SK-N-SH (cell line): ENCODE data around the gene ERI3. TPM values are rescaled to one million over a fixed set of nuclear protein-coding genes. Genes with fewer than 3 reads are reported as not detected.

Experiments
- CTCF ChIA-PET: fragments of 300-600, 350-600 bp; formaldehyde crosslinking; extraction: SDS; loops from one replicate; lab custom pipeline; 2021; lab: Yijun Ruan, JAX
- POLR2A ChIA-PET: fragments of 350-600 bp; sonication (Branson Sonifier 250); formaldehyde crosslinking; extraction: SDS; loops from one replicate; lab custom pipeline; 2020; ENCODE audit warnings: antibody characterized with exemption, inconsistent platforms; lab: Yijun Ruan, JAX
- DNase-seq: peaks from one replicate; pipeline ENCODE4 v3.0.0; 2012
- H2AFZ ChIP-seq: fragments of 200-600 bp; sonication (generic); 2 replicates; pipeline ENCODE4 v1.8.1; 2016; ENCODE audit warnings: antibody characterized with exemption, mild to moderate bottlenecking, low read depth
- H3F3A ChIP-seq: fragments of 200-600 bp; sonication (generic); replicated peaks from 2 replicates; pipeline ENCODE3; 2016; ENCODE audit warnings: antibody characterized with exemption, mild to moderate bottlenecking; ENCODE audit not compliant: insufficient read depth
- H3K27ac ChIP-seq, 2 experiments: fragments of 200-500 bp in 1 of 2; fragments of 200-600 bp in 1 of 2; sonication (Bioruptor generic) in 1 of 2; sonication (generic), shearing (Covaris generic) in 1 of 2; 2 replicates each; pipeline versions ENCODE4 v1.5.1 to v1.6.1; 2014 to 2016; ENCODE audit warnings: low read depth in 2 of 2, inconsistent platforms in 1 of 2, low read length in 1 of 2, mild to moderate bottlenecking in 1 of 2, mixed read lengths in 1 of 2
- H3K27me3 ChIP-seq: fragments of 200-600 bp; sonication (generic), shearing (Covaris generic); 2 replicates; pipeline ENCODE4 v1.6.1; 2016; ENCODE audit warnings: mixed run types; ENCODE audit not compliant: insufficient read depth
- H3K36me3 ChIP-seq, 2 experiments: fragments of 200-500 bp in 1 of 2; fragments of 200-600 bp in 1 of 2; sonication (Bioruptor generic) in 1 of 2; sonication (generic) in 1 of 2; replicated peaks in 1 of 2; 2 replicates each; pipeline versions ENCODE3 to v1.5.1; 2014 to 2016; ENCODE audit warnings: low read length in 1 of 2, mild to moderate bottlenecking in 1 of 2; ENCODE audit not compliant: insufficient read depth in 2 of 2, control insufficient read depth in 1 of 2
- H3K4me1 ChIP-seq, 2 experiments: fragments of 200-500 bp in 1 of 2; fragments of 200-600 bp in 1 of 2; sonication (Bioruptor generic) in 1 of 2; sonication (generic), shearing (Covaris generic) in 1 of 2; 2 replicates each; pipeline versions ENCODE4 v1.5.1 to v1.6.1; 2014 to 2016; ENCODE audit warnings: low read depth in 1 of 2, low read length in 1 of 2, mixed run types in 1 of 2; ENCODE audit not compliant: insufficient read depth in 2 of 2, control insufficient read depth in 1 of 2
- H3K4me2 ChIP-seq: fragments of 200-600 bp; sonication (generic), shearing (Covaris generic); 2 replicates; pipeline ENCODE4 v1.6.1; 2017; ENCODE audit warnings: mixed run types
- H3K4me3 ChIP-seq, 2 experiments: fragments of 200-500 bp in 1 of 2; fragments of 200-600 bp in 1 of 2; sonication (Bioruptor generic) in 1 of 2; sonication (generic), shearing (Covaris generic) in 1 of 2; 2 replicates each; pipeline versions ENCODE4 v1.5.1 to v1.8.1; 2014 to 2016; ENCODE audit warnings: low read depth in 2 of 2, inconsistent platforms in 1 of 2, low read length in 1 of 2, mild to moderate bottlenecking in 1 of 2, mixed read lengths in 1 of 2, moderate library complexity in 1 of 2
- H3K79me2 ChIP-seq: fragments of 200-600 bp; sonication (generic); 2 replicates; pipeline ENCODE4 v1.8.1; 2017; ENCODE audit warnings: mild to moderate bottlenecking; ENCODE audit not compliant: insufficient read depth
- H3K9ac ChIP-seq: fragments of 200-600 bp; sonication (generic); 2 replicates; pipeline ENCODE4 v1.6.1; 2017; ENCODE audit warnings: mixed run types
- H3K9me2 ChIP-seq: fragments of 200-600 bp; sonication (generic); 2 replicates; pipeline ENCODE4 v1.6.1; 2017; ENCODE audit warnings: mixed run types
- H3K9me3 ChIP-seq: fragments of 200-600 bp; sonication (generic); 2 replicates; pipeline ENCODE4 v1.6.1; 2017; ENCODE audit warnings: mixed run types, mild to moderate bottlenecking, moderate library complexity
- H4K20me1 ChIP-seq: fragments of 200-600 bp; sonication (generic); 2 replicates; pipeline ENCODE4 v1.6.1; 2017; ENCODE audit warnings: mild to moderate bottlenecking, mixed run types; ENCODE audit not compliant: insufficient read depth
- ELF1 ChIP-seq: IDR thresholded peaks from 2 replicates; pipeline ENCODE4 v1.4.0; 2012
- EP300 ChIP-seq, 2 experiments: IDR thresholded peaks; 2 replicates each; pipeline versions ENCODE4 v1.4.0 to v1.6.1; 2012; ENCODE audit warnings: borderline replicate concordance in 1 of 2, low read depth in 1 of 2, low read length in 1 of 2
- EZH2phosphoT487 ChIP-seq: fragments of 200-600 bp; sonication (generic); IDR thresholded peaks from 2 replicates; pipeline ENCODE4 v1.6.1; 2017; ENCODE audit warnings: low read depth, mixed run types, mild to moderate bottlenecking, antibody characterized with exemption, moderate library complexity, borderline replicate concordance
- FOXJ3 ChIP-seq: sonication (generic); formaldehyde crosslinking; IDR thresholded peaks from 2 replicates; pipeline ENCODE4 v1.5.1; 2020; ENCODE audit warnings: mild to moderate bottlenecking, missing genetic modification reagents
- GATA2 ChIP-seq: sonication (generic); formaldehyde crosslinking; IDR thresholded peaks from 2 replicates; pipeline ENCODE4 v1.5.0; 2020; ENCODE audit warnings: mild to moderate bottlenecking, missing genetic modification reagents
- MEF2A ChIP-seq: IDR thresholded peaks from 2 replicates; pipeline ENCODE4 v1.4.0; 2012; ENCODE audit warnings: low read depth, borderline replicate concordance
- MXI1 ChIP-seq: IDR thresholded peaks from 2 replicates; pipeline ENCODE4 v1.6.1; 2012; ENCODE audit warnings: mild to moderate bottlenecking, low read depth, low read length, improper control_type of control experiment
- NRF1 ChIP-seq: IDR thresholded peaks from 2 replicates; pipeline ENCODE4 v1.6.1; 2012; ENCODE audit warnings: low read depth, mild to moderate bottlenecking, low read length
- POLR2AphosphoS5 ChIP-seq: IDR thresholded peaks from 2 replicates; pipeline ENCODE4 v1.6.1; 2012; ENCODE audit warnings: low read depth, low read length
- RAD21 ChIP-seq: IDR thresholded peaks from 2 replicates; pipeline ENCODE4 v1.6.1; 2012; ENCODE audit warnings: mild to moderate bottlenecking, low read length
- RCOR1 ChIP-seq: fragments of 150-350 bp; IDR thresholded peaks from 2 replicates; pipeline ENCODE4 v1.6.1; 2017; ENCODE audit warnings: antibody characterized with exemption, low read length
- RFX5 ChIP-seq: IDR thresholded peaks from 2 replicates; pipeline ENCODE4 v1.6.1; 2012; ENCODE audit warnings: mild to moderate bottlenecking, improper control_type of control experiment, low read length
- RXRA ChIP-seq: IDR thresholded peaks from 2 replicates; pipeline ENCODE4 v1.4.0; 2012; ENCODE audit warnings: low read depth, mild to moderate bottlenecking, borderline replicate concordance
- SMC3 ChIP-seq: IDR thresholded peaks from 2 replicates; pipeline ENCODE4 v1.6.1; 2012; ENCODE audit warnings: low read depth, low read length, improper control_type of control experiment
- TAF1 ChIP-seq: IDR thresholded peaks from 2 replicates; pipeline ENCODE4 v1.6.1; 2012; ENCODE audit warnings: low read depth, mild to moderate bottlenecking, low read length, moderate library complexity, borderline replicate concordance
- TEAD4 ChIP-seq: IDR thresholded peaks from 2 replicates; pipeline ENCODE4 v1.4.0; 2012; ENCODE audit warnings: mild to moderate bottlenecking, borderline replicate concordance; ENCODE audit not compliant: insufficient read depth
- WGBS: methylation state at CpG from one replicate; pipeline ENCODE4 v1.1.6; 2017; ENCODE audit warnings: low lambda C conversion rate; 5-methylcytosine and 5-hydroxymethylcytosine counted together
- polyA plus RNA-seq, 3 experiments: library from polyadenylated mRNA; depleted of rRNA; stranded (reverse); fragments of >200 nt; gene quantifications; 2 replicates each; pipeline ENCODE4 v1.2.3, GENCODE V29; 2012
- TF ChIP-seq, protein P1 (sequence below): IDR thresholded peaks from 2 replicates; pipeline ENCODE4; 2012
- TF ChIP-seq, protein P2 (sequence below): IDR thresholded peaks from 2 replicates; pipeline ENCODE4 v1.4.0; 2012; ENCODE audit warnings: low read depth
- TF ChIP-seq, protein P3 (sequence below): IDR thresholded peaks from 2 replicates; pipeline ENCODE4 v1.4.0; 2012; ENCODE audit warnings: low read depth, borderline replicate concordance
- TF ChIP-seq, protein P4 (sequence below): fragments of 150-350 bp; IDR thresholded peaks from 2 replicates; pipeline ENCODE4 v1.6.1; 2016; ENCODE audit warnings: mild to moderate bottlenecking, low read depth, low read length
- TF ChIP-seq, protein P5 (sequence below): fragments of 150-350 bp; IDR thresholded peaks from 2 replicates; pipeline ENCODE4 v1.6.1; 2017; ENCODE audit warnings: antibody characterized with exemption, low read length, low read depth, borderline replicate concordance

ERI3 gene
- polyA plus RNA-seq, 1 of the 3 experiments (the other 2 are of a cell fraction), result 60.7 TPM

DNA sequence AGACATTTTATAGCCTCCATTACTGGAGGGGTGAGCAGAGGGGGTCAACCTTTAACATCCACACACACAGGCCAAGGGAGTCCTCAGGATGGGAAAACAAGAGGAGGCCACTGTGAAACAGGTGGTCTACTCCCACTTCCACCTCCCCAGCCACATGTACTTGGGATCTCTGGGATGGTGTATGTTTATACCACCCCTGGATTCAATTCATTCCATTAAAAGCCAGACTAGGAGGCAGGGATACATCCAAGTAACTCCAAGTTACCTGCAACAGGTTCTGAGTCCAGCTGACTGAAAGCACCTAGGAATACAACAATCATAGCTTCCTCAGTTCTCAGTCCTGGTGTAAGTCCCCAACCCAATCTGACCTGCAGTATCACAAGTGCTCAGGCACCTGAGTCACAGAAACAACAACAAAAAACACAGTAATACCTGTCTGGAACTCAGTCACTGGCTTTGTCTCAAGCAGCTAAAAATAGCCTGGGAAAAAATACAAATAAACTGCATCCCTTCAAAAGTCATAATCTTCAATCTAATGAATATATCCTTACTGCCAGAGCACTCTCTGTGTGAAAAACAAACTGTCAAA is 9.8 kb downstream of the ERI3 start:
- H3F3A ChIP-seq, result peaks cover 3% of the 10 kb centered on the region
- no peaks in the 10 kb centered on the region for H3K9me3 ChIP-seq
- DNase-seq, result no peak
- H3K9me2 ChIP-seq, result no peaks in the 10 kb centered on the region
- no peaks in the 10 kb centered on the region for H3K36me3 ChIP-seq
- no peak overlapping the region for H3K4me3 ChIP-seq
- TF ChIP-seq NRF1, result no peak
- no peak for TF ChIP-seq TAF1
- TF ChIP-seq TEAD4, result no peak
- TF ChIP-seq EZH2phosphoT487, result no peak
- TF ChIP-seq SMC3, result no peak
- TF ChIP-seq FOXJ3 (CRISPR knock-in tag), result no peak
- no peak for TF ChIP-seq ELF1
- TF ChIP-seq, protein P1, sequence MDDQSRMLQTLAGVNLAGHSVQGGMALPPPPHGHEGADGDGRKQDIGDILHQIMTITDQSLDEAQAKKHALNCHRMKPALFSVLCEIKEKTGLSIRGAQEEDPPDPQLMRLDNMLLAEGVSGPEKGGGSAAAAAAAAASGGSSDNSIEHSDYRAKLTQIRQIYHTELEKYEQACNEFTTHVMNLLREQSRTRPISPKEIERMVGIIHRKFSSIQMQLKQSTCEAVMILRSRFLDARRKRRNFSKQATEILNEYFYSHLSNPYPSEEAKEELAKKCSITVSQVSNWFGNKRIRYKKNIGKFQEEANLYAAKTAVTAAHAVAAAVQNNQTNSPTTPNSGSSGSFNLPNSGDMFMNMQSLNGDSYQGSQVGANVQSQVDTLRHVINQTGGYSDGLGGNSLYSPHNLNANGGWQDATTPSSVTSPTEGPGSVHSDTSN, result no peak
- peaks cover 41% of the 10 kb centered on the region for H4K20me1 ChIP-seq
- H3K27me3 ChIP-seq, result no peaks in the 10 kb centered on the region
- H3K27ac ChIP-seq, result no peak overlapping the region
- H3K4me2 ChIP-seq, result no peak overlapping the region
- CTCF ChIA-PET, result interaction anchor here (1.4 to 1.8 kb wide), 2 partner anchors 17 to 127 kb away, joined by 4 to 5 read pairs; no protein-coding TSS in a partner anchor
- POLR2A ChIA-PET, result no interaction called here
- H3K79me2 ChIP-seq, result peaks cover 65% of the 10 kb centered on the region
- peaks cover 0 to 2% of the 10 kb centered on the region in 2 experiments; a peak in 1 of 4 replicates for H3K4me1 ChIP-seq
- no peak overlapping the region for H2AFZ ChIP-seq
- H3K9ac ChIP-seq, result no peak overlapping the region

DNA sequence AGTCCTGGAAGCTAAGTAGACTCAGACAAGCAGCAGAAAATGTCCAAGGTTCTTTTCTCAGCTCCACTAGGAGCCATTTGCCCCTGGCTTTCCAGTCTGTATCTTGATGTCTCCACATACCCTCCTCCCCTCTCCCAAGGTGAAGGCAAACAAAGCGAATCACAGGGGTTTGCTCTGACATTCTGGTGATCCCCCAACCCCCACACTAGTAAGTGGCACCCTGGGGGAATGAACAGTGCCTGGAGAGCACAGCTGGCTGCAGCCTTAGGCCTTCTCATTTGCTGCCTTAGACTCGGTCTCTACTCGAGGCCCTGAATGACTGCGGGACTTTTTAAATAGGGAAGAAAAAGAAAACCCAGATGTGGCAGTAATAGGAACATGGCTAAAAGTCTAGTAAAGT is 15.3 kb downstream of the ERI3 start:
- Histone ChIP-seq H3K27me3 (no peaks in the 10 kb centered on the region), H3K9me2 (no peaks in the 10 kb centered on the region), H4K20me1 (peaks cover 14% of the 10 kb centered on the region; the same call in 1 of the 2 replicates), H3K27ac (no peak overlapping the region), H3F3A (no peaks in the 10 kb centered on the region), H2AFZ (no peak overlapping the region), H3K36me3 (peaks cover 22 to 37% of the 10 kb centered on the region in 2 experiments), H3K9me3 (no peaks in the 10 kb centered on the region), H3K4me2 (no peak overlapping the region), H3K9ac (no peak overlapping the region), H3K4me1 (no peaks in the 10 kb centered on the region), H3K4me3 (no peak overlapping the region), H3K79me2 (peaks cover 32% of the 10 kb centered on the region)
- CTCF ChIA-PET, result interaction anchor here (2.2 kb wide), 1 partner anchor 123 kb away, joined by 7 read pairs; no protein-coding TSS in a partner anchor
- POLR2A ChIA-PET, result no interaction called here
- 96% methylated on average over 4 of the region's 4 CpGs for WGBS
- no peak for DNase-seq
- no peak for TF ChIP-seq RFX5
- no peak for TF ChIP-seq ELF1
- TF ChIP-seq MXI1, result no peak
- TF ChIP-seq EP300 (IDR thresholded peaks at IDR 0.05; ENCODE audit: borderline replicate concordance in 1 of 2, low read depth in 1 of 2, low read length in 1 of 2), result no peak
- TF ChIP-seq GATA2, result no peak
- no peak for TF ChIP-seq RAD21
- TF ChIP-seq MEF2A, result no peak
- no peak for TF ChIP-seq SMC3
- TF ChIP-seq RCOR1, result no peak
- no peak for TF ChIP-seq RXRA
- TF ChIP-seq POLR2AphosphoS5, result no peak
- no peak for TF ChIP-seq TAF1
- no peak for TF ChIP-seq NRF1
- TF ChIP-seq, protein P2, sequence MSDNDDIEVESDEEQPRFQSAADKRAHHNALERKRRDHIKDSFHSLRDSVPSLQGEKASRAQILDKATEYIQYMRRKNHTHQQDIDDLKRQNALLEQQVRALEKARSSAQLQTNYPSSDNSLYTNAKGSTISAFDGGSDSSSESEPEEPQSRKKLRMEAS, result no peak
- TF ChIP-seq, protein P3, sequence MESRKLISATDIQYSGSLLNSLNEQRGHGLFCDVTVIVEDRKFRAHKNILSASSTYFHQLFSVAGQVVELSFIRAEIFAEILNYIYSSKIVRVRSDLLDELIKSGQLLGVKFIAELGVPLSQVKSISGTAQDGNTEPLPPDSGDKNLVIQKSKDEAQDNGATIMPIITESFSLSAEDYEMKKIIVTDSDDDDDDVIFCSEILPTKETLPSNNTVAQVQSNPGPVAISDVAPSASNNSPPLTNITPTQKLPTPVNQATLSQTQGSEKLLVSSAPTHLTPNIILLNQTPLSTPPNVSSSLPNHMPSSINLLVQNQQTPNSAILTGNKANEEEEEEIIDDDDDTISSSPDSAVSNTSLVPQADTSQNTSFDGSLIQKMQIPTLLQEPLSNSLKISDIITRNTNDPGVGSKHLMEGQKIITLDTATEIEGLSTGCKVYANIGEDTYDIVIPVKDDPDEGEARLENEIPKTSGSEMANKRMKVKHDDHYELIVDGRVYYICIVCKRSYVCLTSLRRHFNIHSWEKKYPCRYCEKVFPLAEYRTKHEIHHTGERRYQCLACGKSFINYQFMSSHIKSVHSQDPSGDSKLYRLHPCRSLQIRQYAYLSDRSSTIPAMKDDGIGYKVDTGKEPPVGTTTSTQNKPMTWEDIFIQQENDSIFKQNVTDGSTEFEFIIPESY, result no peak
- TF ChIP-seq, protein P4, sequence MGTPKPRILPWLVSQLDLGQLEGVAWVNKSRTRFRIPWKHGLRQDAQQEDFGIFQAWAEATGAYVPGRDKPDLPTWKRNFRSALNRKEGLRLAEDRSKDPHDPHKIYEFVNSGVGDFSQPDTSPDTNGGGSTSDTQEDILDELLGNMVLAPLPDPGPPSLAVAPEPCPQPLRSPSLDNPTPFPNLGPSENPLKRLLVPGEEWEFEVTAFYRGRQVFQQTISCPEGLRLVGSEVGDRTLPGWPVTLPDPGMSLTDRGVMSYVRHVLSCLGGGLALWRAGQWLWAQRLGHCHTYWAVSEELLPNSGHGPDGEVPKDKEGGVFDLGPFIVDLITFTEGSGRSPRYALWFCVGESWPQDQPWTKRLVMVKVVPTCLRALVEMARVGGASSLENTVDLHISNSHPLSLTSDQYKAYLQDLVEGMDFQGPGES, result no peak
- TF ChIP-seq, protein P5, sequence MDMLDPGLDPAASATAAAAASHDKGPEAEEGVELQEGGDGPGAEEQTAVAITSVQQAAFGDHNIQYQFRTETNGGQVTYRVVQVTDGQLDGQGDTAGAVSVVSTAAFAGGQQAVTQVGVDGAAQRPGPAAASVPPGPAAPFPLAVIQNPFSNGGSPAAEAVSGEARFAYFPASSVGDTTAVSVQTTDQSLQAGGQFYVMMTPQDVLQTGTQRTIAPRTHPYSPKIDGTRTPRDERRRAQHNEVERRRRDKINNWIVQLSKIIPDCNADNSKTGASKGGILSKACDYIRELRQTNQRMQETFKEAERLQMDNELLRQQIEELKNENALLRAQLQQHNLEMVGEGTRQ, result no peak
- TF ChIP-seq, protein P1, result no peak
